GM23248 (cell line): Measurements from ENCODE around the gene RALGPS1. TPM values are rescaled to one million over a fixed set of nuclear protein-coding genes. Genes with fewer than 3 reads are reported as not detected.

ENCODE experiments used
- DNase-seq: peaks from one replicate; pipeline ENCODE4 v3.0.0-alpha.2; 2015
- H2AFZ ChIP-seq: fragments of 200-600 bp; sonication (generic); 2 replicates; pipeline ENCODE4 v1.6.1; 2016; ENCODE audit warnings: antibody characterized with exemption
- H3F3A ChIP-seq: fragments of 200-600 bp; sonication (generic); 2 replicates; pipeline ENCODE4 v1.6.1; 2016; ENCODE audit warnings: mild to moderate bottlenecking, antibody characterized with exemption, mixed run types; ENCODE audit not compliant: insufficient read depth
- H3K27ac ChIP-seq: fragments of 200-600 bp; sonication (generic); 2 replicates; pipeline ENCODE4 v1.5.1; 2016; ENCODE audit warnings: mild to moderate bottlenecking
- H3K27me3 ChIP-seq: fragments of 200-600 bp; sonication (generic); replicated peaks from 2 replicates; pipeline ENCODE4 v1.6.1; 2016; ENCODE audit warnings: mild to moderate bottlenecking; ENCODE audit not compliant: insufficient read depth
- H3K36me3 ChIP-seq: fragments of 200-600 bp; sonication (generic); 2 replicates; pipeline ENCODE4 v1.6.1; 2016; ENCODE audit warnings: low read depth, mild to moderate bottlenecking
- H3K4me1 ChIP-seq: fragments of 200-600 bp; sonication (generic); 2 replicates; pipeline ENCODE4 v1.6.1; 2016; ENCODE audit warnings: mild to moderate bottlenecking; ENCODE audit not compliant: insufficient read depth
- H3K4me2 ChIP-seq: fragments of 200-600 bp; sonication (generic); one replicate; pipeline ENCODE4 v1.6.1; 2016; ENCODE audit warnings: mild to moderate bottlenecking; ENCODE audit not compliant: unreplicated experiment
- H3K4me3 ChIP-seq: fragments of 200-600 bp; sonication (generic); 2 replicates; pipeline ENCODE4 v1.5.1; 2016; ENCODE audit warnings: mild to moderate bottlenecking
- H3K79me2 ChIP-seq: fragments of 200-600 bp; sonication (generic); 2 replicates; pipeline ENCODE4 v1.6.1; 2016; ENCODE audit warnings: mild to moderate bottlenecking; ENCODE audit not compliant: insufficient read depth
- H3K9ac ChIP-seq: fragments of 200-600 bp; sonication (generic); 2 replicates; pipeline ENCODE4 v1.6.1; 2016; ENCODE audit warnings: mild to moderate bottlenecking
- H3K9me2 ChIP-seq: fragments of 200-600 bp; sonication (generic); 2 replicates; pipeline ENCODE4 v1.6.1; 2016; ENCODE audit warnings: mixed run types, mild to moderate bottlenecking, moderate library complexity; ENCODE audit not compliant: insufficient read depth
- H3K9me3 ChIP-seq: fragments of 200-600 bp; sonication (generic); one replicate; pipeline ENCODE4 v1.6.1; 2017; ENCODE audit warnings: low read depth
- H4K20me1 ChIP-seq: fragments of 200-600 bp; sonication (generic); 2 replicates; pipeline ENCODE4 v1.6.0; 2016; ENCODE audit not compliant: insufficient read depth
- EZH2 ChIP-seq: fragments of 200-600 bp; sonication (generic); IDR thresholded peaks from 2 replicates; pipeline ENCODE4 v1.6.1; 2018; ENCODE audit warnings: antibody characterized with exemption, mild to moderate bottlenecking; ENCODE audit not compliant: insufficient read depth, poor library complexity, severe bottlenecking
- EZH2phosphoT487 ChIP-seq: fragments of 200-600 bp; sonication (generic); IDR thresholded peaks from 2 replicates; pipeline ENCODE4 v1.6.1; 2018; ENCODE audit warnings: antibody characterized with exemption, moderate library complexity, mild to moderate bottlenecking, low read depth; ENCODE audit not compliant: insufficient read depth
- WGBS, 2 experiments: methylation state at CpG; one replicate each; pipeline ENCODE4 v1.1.6; 2015 to 2017; ENCODE audit warnings: low lambda C conversion rate in 2 of 2, low coverage in 1 of 2; ENCODE audit errors: missing lambda C conversion rate in 2 of 2; 5-methylcytosine and 5-hydroxymethylcytosine counted together
- in situ Hi-C: fragments of 300-500 bp; cut with MboI; formaldehyde crosslinking; loops from 2 replicates; pipeline ENCODE4 v1.15.0; 2020
- polyA plus RNA-seq: library from polyadenylated mRNA; unstranded; fragments of >200 nt; fragmentation: Nextera tagmentation; extraction: Ambion mirVana; gene quantifications from 2 replicates; pipeline ENCODE4 v1.2.1, GENCODE V29; 2016
- total RNA-seq: library from RNA; depleted of rRNA; stranded (reverse); fragments of >200 nt; shearing (Covaris generic); gene quantifications from 2 replicates; pipeline ENCODE4 v1.2.3, GENCODE V29; 2014

Gene RALGPS1
- total and polyA plus RNA-seq, 2 experiments from 2014 or later: 0.54 to 1.8 TPM

DNA sequence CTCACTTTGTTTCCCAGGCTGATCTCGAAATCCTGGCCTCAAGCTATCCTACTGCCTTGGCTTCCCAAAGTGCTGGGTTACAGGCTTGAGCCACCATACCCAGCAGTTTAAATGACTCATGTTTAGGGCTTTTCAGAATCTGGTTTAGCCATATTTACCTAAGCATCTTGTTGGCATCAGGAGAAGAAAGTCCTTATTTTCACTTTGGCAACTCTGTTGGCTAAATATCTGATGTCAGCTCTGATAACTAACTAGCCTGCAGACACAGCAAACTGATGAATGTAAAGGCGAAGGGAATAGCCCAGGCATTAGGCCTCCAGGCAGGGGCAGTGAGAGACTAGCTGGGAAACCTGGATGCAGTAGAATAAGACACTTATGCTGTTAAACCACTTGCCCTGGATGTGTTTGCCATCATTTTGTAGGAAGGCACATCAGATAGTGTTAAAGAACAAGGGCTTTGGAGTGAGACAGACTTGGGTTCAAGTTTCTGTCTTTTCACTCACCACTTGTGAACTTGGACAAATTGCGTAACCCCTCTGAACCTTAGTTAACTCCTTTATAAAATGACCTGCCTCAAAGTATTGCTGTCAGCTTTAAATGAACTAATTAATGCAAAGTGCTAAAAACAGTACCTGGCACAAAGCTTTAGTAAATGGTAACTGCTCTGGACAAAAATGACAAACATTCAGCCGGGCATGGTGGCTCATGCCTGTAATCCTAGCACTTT lies 315.3 kb downstream of the RALGPS1 start:
- H3K27me3 ChIP-seq: no peaks in the 10 kb centered on the region; the same call in 1 of the 2 replicates
- H3K79me2 ChIP-seq: no peaks in the 10 kb centered on the region
- no peak overlapping the region for H3K27ac ChIP-seq
- H3K4me1 ChIP-seq: no peaks in the 10 kb centered on the region
- TF ChIP-seq EZH2: no peak
- no peak for TF ChIP-seq EZH2phosphoT487
- H3K36me3 ChIP-seq: no peaks in the 10 kb centered on the region
- H3K9ac ChIP-seq: no peak overlapping the region
- in situ Hi-C loops: no loop called here
- H3K4me3 ChIP-seq: no peak overlapping the region
- H3K4me2 ChIP-seq: no peak overlapping the region
- H3K9me3 ChIP-seq: no peaks in the 10 kb centered on the region
- DNase-seq: no peak
- no peaks in the 10 kb centered on the region for H3F3A ChIP-seq
- no peaks in the 10 kb centered on the region for H3K9me2 ChIP-seq
- no peaks in the 10 kb centered on the region for H4K20me1 ChIP-seq
- WGBS, 2 experiments: 86 to 96% methylated on average over 4 of the region's 4 CpGs
- no peak overlapping the region for H2AFZ ChIP-seq

DNA sequence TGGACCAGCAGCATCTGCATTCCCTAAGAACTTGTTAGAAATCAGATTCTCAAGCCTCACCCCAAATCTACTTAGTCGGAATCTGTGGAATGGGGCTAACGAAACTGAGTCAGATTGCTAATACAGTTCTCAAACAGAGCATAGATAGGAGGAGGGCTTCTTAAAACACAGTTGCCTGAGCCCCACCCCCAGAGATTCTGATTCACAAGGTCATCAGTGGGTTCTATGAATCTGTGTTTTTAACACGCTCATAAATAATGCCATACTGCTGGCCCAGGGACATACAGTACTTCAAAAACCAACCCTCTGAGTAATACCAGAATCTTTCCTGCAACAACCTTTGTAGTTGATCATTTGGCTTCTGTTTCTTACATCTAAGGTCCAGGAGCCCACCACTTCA lies 317.1 kb downstream of the RALGPS1 start:
- Histone ChIP-seq H3K36me3 (no peaks in the 10 kb centered on the region), H3K4me3 (no peak overlapping the region), H3K27me3 (peaks cover 9% of the 10 kb centered on the region; the same call in 1 of the 2 replicates), H3K27ac (no peak overlapping the region), H3K4me1 (no peaks in the 10 kb centered on the region), H3K79me2 (no peaks in the 10 kb centered on the region), H3K9ac (no peak overlapping the region), H3K9me3 (no peaks in the 10 kb centered on the region), H3K4me2 (no peak overlapping the region), H3K9me2 (no peaks in the 10 kb centered on the region), H3F3A (no peaks in the 10 kb centered on the region), H4K20me1 (no peaks in the 10 kb centered on the region), H2AFZ (no peak overlapping the region)
- in situ Hi-C loops: no loop called here
- no peak for TF ChIP-seq EZH2
- no peak for TF ChIP-seq EZH2phosphoT487
- 84 to 92% methylated on average over 3 of the region's 3 CpGs for WGBS, 2 experiments
- no peak for DNase-seq

DNA sequence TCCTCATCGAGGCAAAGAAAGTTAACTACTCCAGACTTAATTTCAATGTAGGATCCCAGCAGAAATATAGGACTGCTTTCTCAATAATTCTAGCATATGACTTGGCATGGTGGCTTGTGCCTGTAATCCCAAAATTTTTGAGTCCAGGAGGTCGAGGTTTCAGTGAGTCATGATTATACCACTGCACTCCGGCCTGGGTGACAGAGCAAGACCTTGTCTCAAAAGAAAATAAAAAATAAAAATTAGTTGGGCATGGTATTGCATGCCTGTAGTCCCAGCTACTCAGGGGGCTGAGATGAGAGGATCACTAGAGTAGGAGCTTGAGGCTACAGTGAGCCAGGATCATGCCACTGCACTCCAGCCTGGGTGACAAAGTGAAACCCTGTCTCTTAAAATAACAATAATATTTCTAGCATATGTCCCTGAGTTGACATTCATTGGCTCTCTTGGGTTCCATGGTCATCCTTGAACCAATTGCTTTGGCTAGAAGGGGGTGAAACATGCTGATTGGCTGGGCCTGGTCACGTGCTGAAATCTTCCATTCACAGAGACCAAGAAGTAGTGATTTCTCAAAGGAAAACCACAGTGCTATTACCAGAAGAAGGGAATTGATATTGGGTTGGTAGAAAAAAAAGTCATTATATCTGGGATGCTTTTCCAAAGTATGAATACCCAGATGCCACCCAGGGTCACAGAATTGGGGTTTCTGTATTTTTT lies 318.4 kb downstream of the RALGPS1 start:
- H3K9me2 ChIP-seq: no peaks in the 10 kb centered on the region
- no peak overlapping the region for H3K4me2 ChIP-seq
- H4K20me1 ChIP-seq: no peaks in the 10 kb centered on the region
- H3K9ac ChIP-seq: no peak overlapping the region
- no peak overlapping the region for H2AFZ ChIP-seq
- TF ChIP-seq EZH2: no peak
- no peak for TF ChIP-seq EZH2phosphoT487
- 37 to 43% methylated on average over 4 of the region's 4 CpGs for WGBS, 2 experiments
- H3K4me3 ChIP-seq: no peak overlapping the region
- H3K9me3 ChIP-seq: no peaks in the 10 kb centered on the region
- no peak overlapping the region for H3K27ac ChIP-seq
- H3F3A ChIP-seq: no peaks in the 10 kb centered on the region
- no peaks in the 10 kb centered on the region for H3K79me2 ChIP-seq
- H3K4me1 ChIP-seq: no peaks in the 10 kb centered on the region
- no peaks in the 10 kb centered on the region for H3K36me3 ChIP-seq
- no peak for DNase-seq
- in situ Hi-C loops: no loop called here
- peaks cover 9% of the 10 kb centered on the region; the same call in 1 of the 2 replicates for H3K27me3 ChIP-seq

DNA sequence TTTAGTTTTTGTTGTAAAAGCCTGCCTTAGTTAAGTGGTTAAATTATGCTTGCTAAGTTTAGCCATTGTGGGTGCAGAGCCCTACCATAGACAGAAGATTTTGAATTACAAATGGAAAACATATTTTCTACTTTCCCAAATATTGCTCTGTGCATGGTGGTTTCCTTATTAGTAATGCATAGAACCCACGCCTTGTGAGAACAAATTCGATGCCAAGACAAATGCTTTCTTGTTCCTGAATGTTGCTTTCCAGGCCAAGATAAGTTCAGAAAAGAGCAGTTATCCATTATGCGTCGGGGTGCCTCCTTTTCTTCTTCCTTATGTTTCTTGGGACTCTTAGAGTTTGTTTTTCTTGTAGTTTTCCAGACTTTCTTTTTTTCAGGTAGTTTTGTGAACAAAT lies 319.0 kb downstream of the RALGPS1 start:
- no peaks in the 10 kb centered on the region for H3K4me1 ChIP-seq
- H4K20me1 ChIP-seq: no peaks in the 10 kb centered on the region
- H3K4me2 ChIP-seq: no peak overlapping the region
- H3K79me2 ChIP-seq: no peaks in the 10 kb centered on the region
- no peaks in the 10 kb centered on the region for H3K9me2 ChIP-seq
- peak; percentile 21 for DNase-seq
- no peak overlapping the region for H3K9ac ChIP-seq
- H3K27me3 ChIP-seq: peaks cover 9% of the 10 kb centered on the region; the same call in 1 of the 2 replicates
- H3K4me3 ChIP-seq: no peak overlapping the region
- no peaks in the 10 kb centered on the region for H3K36me3 ChIP-seq
- H3F3A ChIP-seq: no peaks in the 10 kb centered on the region
- H3K27ac ChIP-seq: no peak overlapping the region
- 18 to 27% methylated on average over 4 of the region's 4 CpGs for WGBS, 2 experiments
- in situ Hi-C loops: no loop called here
- H3K9me3 ChIP-seq: no peaks in the 10 kb centered on the region
- H2AFZ ChIP-seq: no peak overlapping the region
- no peak for TF ChIP-seq EZH2
- no peak for TF ChIP-seq EZH2phosphoT487
